ENCODE data around the gene NDUFAF2. TPM values are rescaled to one million over a fixed set of nuclear protein-coding genes. Genes with fewer than 3 reads are reported as not detected.

The NDUFAF2 gene
- total and polyA plus RNA-seq, 2 of the 13 experiments (the other 11 are each of a cell fraction or from before 2014, with no cell fraction given), result 34.0 to 78.4 TPM

- TF ChIP-seq NFIC (IDR thresholded peaks at IDR 0.05; ENCODE audit: low read length), result no peak
- TF ChIP-seq ISX (CRISPR knock-in tag; conservative IDR thresholded peaks at IDR 0.05), result no peak
- TF ChIP-seq ERF (CRISPR knock-in tag; IDR thresholded peaks at IDR 0.05), result no peak
- TF ChIP-seq, protein P1, sequence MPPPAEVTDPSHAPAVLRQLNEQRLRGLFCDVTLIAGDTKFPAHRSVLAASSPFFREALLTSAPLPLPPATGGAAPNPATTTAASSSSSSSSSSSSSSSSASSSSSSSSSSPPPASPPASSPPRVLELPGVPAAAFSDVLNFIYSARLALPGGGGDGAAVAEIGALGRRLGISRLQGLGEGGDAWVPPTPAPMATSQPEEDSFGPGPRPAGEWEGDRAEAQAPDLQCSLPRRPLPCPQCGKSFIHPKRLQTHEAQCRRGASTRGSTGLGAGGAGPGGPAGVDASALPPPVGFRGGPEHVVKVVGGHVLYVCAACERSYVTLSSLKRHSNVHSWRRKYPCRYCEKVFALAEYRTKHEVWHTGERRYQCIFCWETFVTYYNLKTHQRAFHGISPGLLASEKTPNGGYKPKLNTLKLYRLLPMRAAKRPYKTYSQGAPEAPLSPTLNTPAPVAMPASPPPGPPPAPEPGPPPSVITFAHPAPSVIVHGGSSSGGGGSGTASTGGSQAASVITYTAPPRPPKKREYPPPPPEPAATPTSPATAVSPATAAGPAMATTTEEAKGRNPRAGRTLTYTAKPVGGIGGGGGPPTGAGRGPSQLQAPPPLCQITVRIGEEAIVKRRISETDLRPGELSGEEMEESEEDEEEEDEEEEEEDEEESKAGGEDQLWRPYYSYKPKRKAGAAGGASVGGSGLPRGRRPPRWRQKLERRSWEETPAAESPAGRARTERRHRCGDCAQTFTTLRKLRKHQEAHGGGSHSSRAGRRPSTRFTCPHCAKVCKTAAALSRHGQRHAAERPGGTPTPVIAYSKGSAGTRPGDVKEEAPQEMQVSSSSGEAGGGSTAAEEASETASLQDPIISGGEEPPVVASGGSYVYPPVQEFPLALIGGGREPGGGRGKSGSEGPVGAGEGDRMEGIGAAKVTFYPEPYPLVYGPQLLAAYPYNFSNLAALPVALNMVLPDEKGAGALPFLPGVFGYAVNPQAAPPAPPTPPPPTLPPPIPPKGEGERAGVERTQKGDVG (CRISPR knock-in tag; IDR thresholded peaks at IDR 0.05; ENCODE audit: borderline replicate concordance), result no peak
- no peak for TF ChIP-seq HMGA1 (CRISPR knock-in tag; conservative IDR thresholded peaks at IDR 0.05)
- TF ChIP-seq, protein P2, sequence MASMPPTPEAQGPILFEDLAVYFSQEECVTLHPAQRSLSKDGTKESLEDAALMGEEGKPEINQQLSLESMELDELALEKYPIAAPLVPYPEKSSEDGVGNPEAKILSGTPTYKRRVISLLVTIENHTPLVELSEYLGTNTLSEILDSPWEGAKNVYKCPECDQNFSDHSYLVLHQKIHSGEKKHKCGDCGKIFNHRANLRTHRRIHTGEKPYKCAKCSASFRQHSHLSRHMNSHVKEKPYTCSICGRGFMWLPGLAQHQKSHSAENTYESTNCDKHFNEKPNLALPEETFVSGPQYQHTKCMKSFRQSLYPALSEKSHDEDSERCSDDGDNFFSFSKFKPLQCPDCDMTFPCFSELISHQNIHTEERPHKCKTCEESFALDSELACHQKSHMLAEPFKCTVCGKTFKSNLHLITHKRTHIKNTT (CRISPR knock-in tag; IDR thresholded peaks at IDR 0.05), result no peak
- TF ChIP-seq ZFYVE20 (CRISPR knock-in tag; IDR thresholded peaks at IDR 0.05; ENCODE audit: borderline replicate concordance, low read depth), result no peak
- TF ChIP-seq ZNF790 (CRISPR knock-in tag; IDR thresholded peaks at IDR 0.05; ENCODE audit: borderline replicate concordance), result no peak
Measured at GRCh38 chr5:61076626-61077025, 131.6 kb downstream of the NDUFAF2 start (continued).

GRCh38 chr5:61081741-61082140, 136.7 kb downstream of the NDUFAF2 start:
- H2AFZ ChIP-seq (ENCODE audit: low read length), result no peak overlapping the region
- BruUV-seq (replicated peaks), result no TSS peak
- ChIA-PET POLR2A (no interaction called here), CTCF (ENCODE audit: low intra/inter-chr PET ratio, low total read pairs) (no interaction called here)
- no peak for DNase-seq (ENCODE audit: low spot score)
- H3K4me2 ChIP-seq (ENCODE audit: low read depth, low read length), result no peak overlapping the region
- no peaks in the 10 kb centered on the region; a peak in 1 of 5 replicates for H3K27me3 ChIP-seq (ENCODE audit: control insufficient read depth in 1 of 2, insufficient read depth in 2 of 2, low read length in 2 of 2)
- peaks cover 17% of the 10 kb centered on the region for H3K4me1 ChIP-seq (ENCODE audit: insufficient read depth, low read length)
- no peak overlapping the region for H3K4me3 ChIP-seq (replicated peaks in 1 of 3; ENCODE audit: insufficient read depth in 1 of 3, low read depth in 2 of 3, low read length in 3 of 3)
- H4K20me1 ChIP-seq (ENCODE audit: insufficient read depth, low read length), result no peaks in the 10 kb centered on the region
- H3K27ac ChIP-seq (ENCODE audit: extremely low read length, insufficient read depth, low read length), result no peak overlapping the region
- no peak for ATAC-seq
- intact Hi-C loops (cut with micrococcal nuclease; ENCODE audit: unreplicated experiment) (no loop called here), in situ Hi-C loops (cut with HindIII; ENCODE audit: extremely low pct_ligation_motif_present, low pct_unique_long_range_greater_than_20kb) (no loop called here)
- FAIRE-seq, result no peak
- H3K9ac ChIP-seq (ENCODE audit: insufficient read depth, low read depth, low read length), result no peak overlapping the region
- over 99% methylated on average over 2 of the region's 2 CpGs for WGBS (ENCODE audit: low lambda C conversion rate)
- H3K79me2 ChIP-seq (ENCODE audit: insufficient read depth, low read length), result no peaks in the 10 kb centered on the region
- H3K36me3 ChIP-seq (replicated peaks in 1 of 2; ENCODE audit: control insufficient read depth in 1 of 2, insufficient read depth in 2 of 2, low read length in 2 of 2), result peaks cover 0 to 3% of the 10 kb centered on the region in 2 experiments; a peak in 1 of 5 replicates
- H3K9me3 ChIP-seq (ENCODE audit: low read length), result no peaks in the 10 kb centered on the region
- TF ChIP-seq MLXIP (CRISPR knock-in tag; IDR thresholded peaks at IDR 0.05; ENCODE audit: borderline replicate concordance) (no peak), ZNF205 (CRISPR knock-in tag; IDR thresholded peaks at IDR 0.05) (no peak), ZNF674 (CRISPR knock-in tag; IDR thresholded peaks at IDR 0.05; ENCODE audit: low read depth) (no peak), CREB3 (CRISPR knock-in tag; IDR thresholded peaks at IDR 0.05) (no peak), SIN3A (IDR thresholded peaks at IDR 0.05; ENCODE audit: borderline replicate concordance, low read depth, low read length) (no peak), ZSCAN21 (CRISPR knock-in tag; IDR thresholded peaks at IDR 0.05; ENCODE audit: borderline replicate concordance) (no peak)
- TF ChIP-seq, protein P3, sequence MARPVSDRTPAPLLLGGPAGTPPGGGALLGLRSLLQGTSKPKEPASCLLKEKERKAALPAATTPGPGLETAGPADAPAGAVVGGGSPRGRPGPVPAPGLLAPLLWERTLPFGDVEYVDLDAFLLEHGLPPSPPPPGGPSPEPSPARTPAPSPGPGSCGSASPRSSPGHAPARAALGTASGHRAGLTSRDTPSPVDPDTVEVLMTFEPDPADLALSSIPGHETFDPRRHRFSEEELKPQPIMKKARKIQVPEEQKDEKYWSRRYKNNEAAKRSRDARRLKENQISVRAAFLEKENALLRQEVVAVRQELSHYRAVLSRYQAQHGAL (CRISPR knock-in tag; IDR thresholded peaks at IDR 0.05; ENCODE audit: not compliant biosample characterization), result no peak
